ENCODE data around the gene CSNK1G2. TPM values are rescaled to one million over a fixed set of nuclear protein-coding genes. Genes with fewer than 3 reads are reported as not detected.

The CSNK1G2 gene
- total RNA-seq, 1 donor from 2014 or later: 24.5 TPM

- Histone ChIP-seq H3K9me3 (replicated peaks) (no peaks in the 10 kb centered on the region), H3K27ac (replicated peaks) (no peak overlapping the region), H3K36me3 (peaks cover 3% of the 10 kb centered on the region), H3K27me3 (ENCODE audit: low read depth) (no peaks in the 10 kb centered on the region), H3K4me1 (peaks cover 3% of the 10 kb centered on the region), H3K4me3 (no peak overlapping the region)
- intact Hi-C loops (cut with micrococcal nuclease): no loop called here
- DNase-seq: no peak
- no peak for TF ChIP-seq CTCF (IDR thresholded peaks at IDR 0.05; ENCODE audit: borderline replicate concordance)
Measured at GRCh38 chr19:1952635-1953034, 11.7 kb downstream of the CSNK1G2 start.

- Histone ChIP-seq H3K4me1 (peaks cover 3% of the 10 kb centered on the region), H3K36me3 (peaks cover 3% of the 10 kb centered on the region), H3K4me3 (no peak overlapping the region), H3K27ac (replicated peaks) (no peak overlapping the region), H3K9me3 (replicated peaks) (no peaks in the 10 kb centered on the region), H3K27me3 (ENCODE audit: low read depth) (no peaks in the 10 kb centered on the region)
- DNase-seq: no peak
- intact Hi-C loops (cut with micrococcal nuclease): no loop called here
- no peak for TF ChIP-seq CTCF (IDR thresholded peaks at IDR 0.05; ENCODE audit: borderline replicate concordance)
Measured at GRCh38 chr19:1953037-1953436, 12.1 kb downstream of the CSNK1G2 start.

GRCh38 chr19:1953441-1954094 lies 12.6 kb downstream of the CSNK1G2 start:
- Histone ChIP-seq H3K4me3 (no peak overlapping the region), H3K27me3 (ENCODE audit: low read depth) (no peaks in the 10 kb centered on the region), H3K36me3 (peaks cover 3% of the 10 kb centered on the region), H3K27ac (replicated peaks) (no peak overlapping the region), H3K4me1 (peaks cover 3% of the 10 kb centered on the region), H3K9me3 (replicated peaks) (no peaks in the 10 kb centered on the region)
- no peak for TF ChIP-seq CTCF (IDR thresholded peaks at IDR 0.05; ENCODE audit: borderline replicate concordance)
- intact Hi-C loops (cut with micrococcal nuclease): no loop called here
- no peak for DNase-seq

- Histone ChIP-seq H3K27me3 (ENCODE audit: low read depth) (no peaks in the 10 kb centered on the region), H3K36me3 (peaks cover 3% of the 10 kb centered on the region), H3K4me3 (no peak overlapping the region), H3K9me3 (replicated peaks) (no peaks in the 10 kb centered on the region), H3K27ac (replicated peaks) (no peak overlapping the region), H3K4me1 (peaks cover 3% of the 10 kb centered on the region)
- DNase-seq: no peak
- intact Hi-C loops (cut with micrococcal nuclease): no loop called here
- no peak for TF ChIP-seq CTCF (IDR thresholded peaks at IDR 0.05; ENCODE audit: borderline replicate concordance)
Measured at GRCh38 chr19:1954532-1954933, 13.6 kb downstream of the CSNK1G2 start.

- intact Hi-C loops (cut with micrococcal nuclease): no loop called here
- no peak overlapping the region for H3K27ac ChIP-seq (replicated peaks)
- DNase-seq: no peak
- no peaks in the 10 kb centered on the region for H3K27me3 ChIP-seq (ENCODE audit: low read depth)
- H3K9me3 ChIP-seq (replicated peaks): no peaks in the 10 kb centered on the region
- no peak overlapping the region for H3K4me3 ChIP-seq
- TF ChIP-seq CTCF (IDR thresholded peaks at IDR 0.05; ENCODE audit: borderline replicate concordance): no peak
- H3K4me1 ChIP-seq: peaks cover 3% of the 10 kb centered on the region
- peaks cover 3% of the 10 kb centered on the region for H3K36me3 ChIP-seq
Measured at GRCh38 chr19:1955171-1956121, 14.5 kb downstream of the CSNK1G2 start.
